ENCODE data around the gene SCAMP2.
"Not testable (repeated sequence)": the region's sequence is repeated elsewhere in the genome, so short reads cannot be mapped to it uniquely, and the experiment has no call there.

Gene SCAMP2

GRCh38 chr15:74890665-74890960, 17.4 kb upstream of the SCAMP2 start:
- no peak for DNase-seq (ENCODE audit: low read depth, low spot score)

- peak; percentile 75 for DNase-seq (ENCODE audit: low read depth, low spot score)
These were observed 16.9 kb upstream of the SCAMP2 start, which contains the start of gene MPI for GRCh38 chr15:74889883-74890664. Gene MPI (plus strand): TSS chr15:74890042. CDS start chr15:74890074, 32 bp downstream.

- DNase-seq (ENCODE audit: low read depth, low spot score) = no peak
These were observed 16.3 kb upstream of the SCAMP2 start for GRCh38 chr15:74889390-74889882.

GRCh38 chr15:74888716-74889115, 15.6 kb upstream of the SCAMP2 start:
- DNase-seq (ENCODE audit: low read depth, low spot score) = no peak

- DNase-seq (ENCODE audit: low read depth, low spot score) = not testable (repeated sequence)
These were observed 14.5 kb upstream of the SCAMP2 start for GRCh38 chr15:74887537-74888193.

GRCh38 chr15:74885461-74885860, 12.3 kb upstream of the SCAMP2 start:
- no peak for DNase-seq (ENCODE audit: low read depth, low spot score)

GRCh38 chr15:74884428-74885223, 11.5 kb upstream of the SCAMP2 start:
- no peak for DNase-seq (ENCODE audit: low read depth, low spot score)

- DNase-seq (ENCODE audit: low read depth, low spot score) = no peak
These were observed 9.4 kb upstream of the SCAMP2 start for GRCh38 chr15:74882528-74882927.

GRCh38 chr15:74878273-74878672, 5.1 kb upstream of the SCAMP2 start:
- DNase-seq (ENCODE audit: low read depth, low spot score) = no peak

- no peak for DNase-seq (ENCODE audit: low read depth, low spot score)
These were observed 725 bp upstream of the SCAMP2 start for GRCh38 chr15:74873756-74874424.

GRCh38 chr15:74872702-74873035, 496 bp downstream of the SCAMP2 start:
- DNase-seq (ENCODE audit: low read depth, low spot score) = no peak

GRCh38 chr15:74870436-74871215, 2.5 kb downstream of the SCAMP2 start:
- DNase-seq (ENCODE audit: low read depth, low spot score) = no peak

- no peak for DNase-seq (ENCODE audit: low read depth, low spot score)
These were observed 3.3 kb downstream of the SCAMP2 start for GRCh38 chr15:74869726-74870407.

GRCh38 chr15:74869372-74869725, 3.8 kb downstream of the SCAMP2 start:
- DNase-seq (ENCODE audit: low read depth, low spot score) = no peak

- DNase-seq (ENCODE audit: low read depth, low spot score) = no peak
These were observed 5.1 kb downstream of the SCAMP2 start for GRCh38 chr15:74868059-74868458.

GRCh38 chr15:74867466-74868038, 5.6 kb downstream of the SCAMP2 start:
- DNase-seq (ENCODE audit: low read depth, low spot score) = no peak

GRCh38 chr15:74866090-74866489, 7.1 kb downstream of the SCAMP2 start:
- DNase-seq (ENCODE audit: low read depth, low spot score) = no peak

GRCh38 chr15:74865316-74865715, 7.8 kb downstream of the SCAMP2 start:
- DNase-seq (ENCODE audit: low read depth, low spot score) = no peak

- no peak for DNase-seq (ENCODE audit: low read depth, low spot score)
These were observed 8.9 kb downstream of the SCAMP2 start for GRCh38 chr15:74864296-74864695.
